GM19043 (cell line): ENCODE data around the gene ZNF24.

Experiments
- ATAC-seq: cut with Tn5 transposase; IDR thresholded peaks from one replicate; pipeline ENCODE4 v1.9.1; 2021; ENCODE audit warnings: low read depth; ENCODE audit not compliant: unreplicated experiment

The ZNF24 gene

GRCh38 chr18:35306588-35307250, 37.5 kb downstream of the ZNF24 start:
- no peak for ATAC-seq

GRCh38 chr18:35303610-35304009, 40.6 kb downstream of the ZNF24 start:
- ATAC-seq = no peak

- ATAC-seq = no peak
Measured at GRCh38 chr18:35296060-35296459, 48.2 kb downstream of the ZNF24 start.

- ATAC-seq = no peak
Measured at GRCh38 chr18:35291166-35291565, 53.1 kb downstream of the ZNF24 start.

GRCh38 chr18:35290094-35290735, 54.0 kb downstream of the ZNF24 start, which contains the start of gene ZSCAN30:
ZSCAN30 (minus strand) TSS chr18:35290229; CDS start chr18:35264352, 25,877 bp downstream.
- peak; percentile 90 for ATAC-seq

GRCh38 chr18:35289727-35290093, 54.5 kb downstream of the ZNF24 start:
- ATAC-seq = peak; percentile 29

GRCh38 chr18:35289293-35289692, 54.9 kb downstream of the ZNF24 start:
- no peak for ATAC-seq

- no peak for ATAC-seq
Measured at GRCh38 chr18:35284841-35285240, 59.4 kb downstream of the ZNF24 start.

- no peak for ATAC-seq
Measured at GRCh38 chr18:35283923-35284794, 60.1 kb downstream of the ZNF24 start.

- ATAC-seq = no peak
Measured at GRCh38 chr18:35282353-35282752, 61.9 kb downstream of the ZNF24 start.
